Limb (tissue), 2 donors: Measurements from ENCODE around the gene H2AZ2.
"Not testable (repeated sequence)": the region's sequence is repeated elsewhere in the genome, so short reads cannot be mapped to it uniquely, and the experiment has no call there.

Experiments
- DNase-seq, 2 donors: peaks; one replicate each; pipeline ENCODE4 v3.0.0-alpha.2; 2016; ENCODE audit errors: extremely low spot score in 2 of 2

Gene H2AZ2

DNA sequence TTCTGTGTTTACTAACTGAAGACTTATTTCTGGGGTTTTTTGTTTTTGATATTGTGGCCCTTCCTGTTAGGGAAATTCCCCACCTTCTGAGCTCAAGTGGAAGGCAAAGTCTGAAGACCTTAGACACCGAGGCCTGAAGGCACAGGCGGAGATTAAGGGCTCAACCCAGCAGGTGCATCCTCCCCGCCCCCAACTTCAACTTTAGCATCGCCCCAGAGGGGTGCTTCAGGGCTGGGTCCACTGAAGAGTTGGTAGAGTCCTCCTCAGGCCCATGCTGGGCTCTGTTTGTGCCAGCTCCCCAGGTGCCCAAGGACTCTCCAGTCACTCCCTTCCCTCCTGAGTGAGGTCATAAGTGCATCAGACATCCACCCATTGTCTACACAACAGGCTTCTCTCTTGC is 60.8 kb downstream of the H2AZ2 start:
- DNase-seq, result no peak

DNA sequence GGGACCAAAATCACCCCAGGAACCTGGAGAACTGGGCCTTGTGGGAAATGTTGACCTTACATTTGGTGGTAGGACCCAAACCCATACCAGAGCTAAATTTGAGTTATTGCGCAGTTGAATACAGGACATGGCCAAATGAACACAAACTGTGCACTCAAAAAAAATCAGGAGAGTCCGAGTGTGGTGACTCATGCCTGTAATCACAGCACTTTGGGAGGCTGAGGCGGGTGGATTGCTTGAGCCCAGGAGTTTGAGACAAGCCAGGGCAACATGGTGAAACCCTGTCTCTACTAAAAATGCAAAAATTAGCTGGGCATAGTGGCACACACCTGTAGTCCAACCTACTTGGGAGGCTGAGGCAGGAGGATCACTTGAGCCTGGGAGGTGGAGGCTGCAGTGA is 62.7 kb downstream of the H2AZ2 start:
- DNase-seq, result not testable (repeated sequence)

GRCh38 chr7:44784364-44784763 is 63.5 kb downstream of the H2AZ2 start:
- DNase-seq, result no peak

DNA sequence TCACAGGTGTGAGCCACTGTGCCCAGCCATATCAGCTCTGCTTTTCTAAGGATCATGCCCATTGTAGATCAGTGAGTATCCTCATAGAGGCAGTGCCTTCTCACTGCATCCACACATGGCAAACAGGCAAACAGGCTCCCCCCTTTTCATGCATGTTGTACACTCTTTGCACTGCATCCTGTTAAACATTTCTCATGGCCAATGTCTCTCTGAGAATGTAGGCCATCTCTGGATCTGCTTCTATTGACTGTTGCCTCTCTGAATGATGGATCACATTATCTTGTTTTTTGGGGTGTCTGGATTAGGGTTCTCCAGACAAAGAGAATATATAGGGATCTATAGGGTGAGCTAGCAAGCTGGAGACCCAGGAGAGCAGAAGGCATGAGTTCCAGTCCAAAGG is 64.5 kb downstream of the H2AZ2 start:
- DNase-seq, result no peak

DNA sequence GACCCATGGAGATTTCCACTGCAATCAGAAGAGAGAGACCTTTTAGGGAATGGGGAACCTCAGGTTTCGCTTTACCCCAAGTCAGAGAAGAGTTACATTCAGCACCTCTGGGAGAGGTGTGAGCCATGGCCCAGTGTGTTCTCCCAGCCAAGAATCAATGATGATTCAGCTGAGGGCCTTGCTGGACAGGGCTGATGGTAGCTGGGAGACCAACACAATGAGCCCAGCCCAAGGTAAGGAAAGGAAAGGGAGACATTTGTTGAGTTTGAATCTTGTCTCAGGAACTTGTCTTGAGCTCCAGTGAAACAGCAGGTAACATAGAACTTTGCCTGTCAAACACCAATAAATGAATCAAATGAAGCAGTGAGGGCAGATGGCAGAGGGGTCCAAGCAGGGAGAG is 65.4 kb downstream of the H2AZ2 start:
- no peak for DNase-seq
